B cell (primary cell): ENCODE data around the gene SLC35F5.
"Not testable (repeated sequence)": the region's sequence is repeated elsewhere in the genome, so short reads cannot be mapped to it uniquely, and the experiment has no call there.

Source experiments
- EZH2 ChIP-seq: IDR thresholded peaks from 2 replicates; pipeline ENCODE4 v1.6.1; 2012; ENCODE audit warnings: borderline replicate concordance, low read depth, mild to moderate bottlenecking, moderate library complexity, low read length; ENCODE audit not compliant: insufficient read depth, poor library complexity, severe bottlenecking
- TF ChIP-seq, protein P1 (sequence below): fragments of 200-600 bp; IDR thresholded peaks from one replicate; pipeline ENCODE4 v1.8.0; 2022; ENCODE audit warnings: antibody characterized with exemption, mild to moderate bottlenecking

DNA sequence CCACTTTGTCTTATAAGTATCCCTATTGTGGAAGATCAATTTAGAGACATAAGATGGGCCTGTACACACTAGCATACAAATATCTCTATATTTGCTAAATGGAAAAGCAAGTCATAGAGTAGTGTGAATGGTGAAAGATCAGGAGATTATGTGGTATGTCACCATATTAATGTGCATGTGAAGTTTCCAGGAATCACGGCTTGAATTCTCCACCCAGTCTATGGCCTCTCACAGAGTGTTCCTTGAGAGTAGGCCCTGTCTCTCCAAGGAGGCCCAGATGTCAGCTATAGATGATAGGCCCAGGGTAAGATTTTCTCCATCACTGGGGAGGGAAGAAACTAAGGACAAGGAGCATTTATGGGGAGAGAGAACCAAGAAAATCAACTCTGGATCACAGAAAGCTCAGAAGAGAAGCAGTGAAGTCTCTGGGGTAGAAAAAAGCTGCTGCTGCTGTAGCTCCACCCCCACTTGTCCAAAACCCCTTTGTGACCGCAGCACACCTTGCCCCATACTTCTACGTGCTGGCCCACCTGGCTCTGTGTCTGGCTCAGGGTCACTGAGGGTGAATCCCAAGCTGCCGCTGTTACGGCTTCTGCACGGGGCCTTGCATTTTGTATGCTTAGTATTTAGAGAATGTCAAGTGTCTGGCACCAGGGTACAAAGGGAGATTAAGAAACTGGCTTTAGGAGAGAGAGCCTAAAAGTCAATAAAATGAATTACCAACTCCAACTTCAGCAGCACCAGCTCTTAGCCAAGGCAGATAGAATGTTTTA is 91.5 kb downstream of the SLC35F5 start:
- TF ChIP-seq, protein P1, sequence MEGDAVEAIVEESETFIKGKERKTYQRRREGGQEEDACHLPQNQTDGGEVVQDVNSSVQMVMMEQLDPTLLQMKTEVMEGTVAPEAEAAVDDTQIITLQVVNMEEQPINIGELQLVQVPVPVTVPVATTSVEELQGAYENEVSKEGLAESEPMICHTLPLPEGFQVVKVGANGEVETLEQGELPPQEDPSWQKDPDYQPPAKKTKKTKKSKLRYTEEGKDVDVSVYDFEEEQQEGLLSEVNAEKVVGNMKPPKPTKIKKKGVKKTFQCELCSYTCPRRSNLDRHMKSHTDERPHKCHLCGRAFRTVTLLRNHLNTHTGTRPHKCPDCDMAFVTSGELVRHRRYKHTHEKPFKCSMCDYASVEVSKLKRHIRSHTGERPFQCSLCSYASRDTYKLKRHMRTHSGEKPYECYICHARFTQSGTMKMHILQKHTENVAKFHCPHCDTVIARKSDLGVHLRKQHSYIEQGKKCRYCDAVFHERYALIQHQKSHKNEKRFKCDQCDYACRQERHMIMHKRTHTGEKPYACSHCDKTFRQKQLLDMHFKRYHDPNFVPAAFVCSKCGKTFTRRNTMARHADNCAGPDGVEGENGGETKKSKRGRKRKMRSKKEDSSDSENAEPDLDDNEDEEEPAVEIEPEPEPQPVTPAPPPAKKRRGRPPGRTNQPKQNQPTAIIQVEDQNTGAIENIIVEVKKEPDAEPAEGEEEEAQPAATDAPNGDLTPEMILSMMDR, result not testable (repeated sequence)
- not testable (repeated sequence) for TF ChIP-seq EZH2
